GM18951 (cell line): Measurements from ENCODE around the gene TENM3.

Experiments
- POLR2A ChIP-seq: IDR thresholded peaks from 4 replicates; pipeline ENCODE4 v1.6.1; 2011; ENCODE audit warnings: mild to moderate bottlenecking; ENCODE audit not compliant: insufficient read length, insufficient read depth; ENCODE audit errors: extremely low read depth
- in situ Hi-C: fragments of 300-500 bp; cut with MboI; formaldehyde crosslinking; loops from one replicate; pipeline ENCODE4 v1.12.0; 2022; ENCODE audit warnings: low sequenced_read_pairs, mixed read lengths, inconsistent platforms; ENCODE audit not compliant: unreplicated experiment

TENM3 gene

DNA sequence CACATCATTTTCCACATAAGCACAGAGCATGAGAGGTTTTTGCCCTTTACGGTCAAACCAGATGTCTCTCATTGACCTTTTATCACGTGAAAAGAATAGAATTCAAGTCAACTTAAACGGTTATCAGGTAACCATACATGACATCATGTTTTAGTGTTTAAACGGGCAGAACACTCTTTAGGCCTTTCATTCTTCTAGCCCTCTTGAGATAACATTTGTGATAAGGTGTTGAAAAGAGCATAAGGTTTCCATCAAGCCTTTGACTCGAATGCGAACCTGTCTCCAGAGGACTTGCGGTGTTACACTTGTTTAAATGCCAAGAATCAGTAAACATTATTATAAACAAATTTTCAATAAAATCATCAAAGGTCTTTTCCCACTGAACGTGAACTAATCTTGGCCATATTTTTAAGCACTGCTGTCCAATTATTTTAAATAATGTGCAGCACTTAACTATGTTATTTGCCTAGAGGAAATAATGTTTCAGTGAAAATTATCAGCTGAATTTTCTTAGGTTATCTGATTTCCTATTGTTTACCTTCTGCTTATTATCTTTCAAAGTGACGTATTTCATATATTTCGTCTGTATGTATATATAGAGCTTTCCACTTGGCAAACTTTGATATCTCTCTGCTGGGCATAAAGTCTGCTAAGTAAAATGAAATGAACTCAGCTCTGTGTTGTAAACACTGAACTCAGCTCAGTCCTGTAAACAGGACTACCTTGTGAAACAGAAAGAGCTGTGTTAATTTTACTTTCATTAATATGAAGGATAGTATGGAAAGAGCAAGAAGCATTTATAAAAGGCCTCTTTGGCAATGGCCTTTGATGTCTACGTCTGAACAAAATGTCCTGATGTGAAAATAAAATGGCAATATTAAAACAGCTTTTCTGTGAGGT, 33.3 kb downstream of the TENM3 start:
- in situ Hi-C loops, result no loop called here

DNA sequence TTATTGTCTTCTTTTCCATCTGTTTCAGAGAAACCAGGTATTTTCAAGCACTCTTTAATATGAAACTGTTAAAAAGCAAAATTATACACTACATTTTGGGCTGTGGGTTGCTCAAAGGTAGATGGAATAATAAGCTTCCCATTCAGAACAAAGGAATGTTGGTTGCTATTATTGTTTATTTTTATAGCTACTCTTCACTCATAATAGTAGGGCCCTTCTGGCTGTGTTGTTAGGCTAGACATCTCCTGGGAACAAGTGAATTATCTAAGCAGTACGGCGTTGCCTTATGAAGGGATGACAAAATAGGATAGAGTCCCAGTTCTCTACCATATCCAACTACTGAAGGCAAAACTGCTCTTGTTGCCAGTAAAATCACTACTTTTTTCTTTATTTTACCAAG, 34.2 kb downstream of the TENM3 start:
- TF ChIP-seq POLR2A, result no peak

More for the DNA sequence above, 33.3 kb downstream of the TENM3 start:
- TF ChIP-seq POLR2A, result no peak

DNA sequence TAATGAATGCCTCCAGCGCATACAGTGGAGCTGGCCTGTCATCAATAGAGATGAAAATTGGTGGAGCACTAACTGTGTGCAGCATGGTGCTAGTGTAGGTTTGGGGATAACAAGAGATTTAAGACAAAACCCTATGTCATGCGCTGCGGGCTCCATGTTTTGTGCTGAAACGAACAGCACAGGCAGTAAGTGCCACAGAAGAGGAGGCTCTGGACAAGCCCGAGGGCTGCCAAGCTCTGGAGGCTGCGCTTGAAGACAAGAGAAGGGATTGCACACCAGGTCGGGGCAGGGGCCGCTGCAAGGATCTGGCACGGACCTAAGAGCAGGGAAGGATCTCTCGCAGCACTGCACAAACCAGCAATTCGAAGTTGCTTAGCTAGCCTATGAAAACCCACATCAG, 35.5 kb downstream of the TENM3 start:
- no peak for TF ChIP-seq POLR2A
- in situ Hi-C loops, result no loop called here

More for the DNA sequence above, 34.2 kb downstream of the TENM3 start:
- in situ Hi-C loops, result no loop called here

DNA sequence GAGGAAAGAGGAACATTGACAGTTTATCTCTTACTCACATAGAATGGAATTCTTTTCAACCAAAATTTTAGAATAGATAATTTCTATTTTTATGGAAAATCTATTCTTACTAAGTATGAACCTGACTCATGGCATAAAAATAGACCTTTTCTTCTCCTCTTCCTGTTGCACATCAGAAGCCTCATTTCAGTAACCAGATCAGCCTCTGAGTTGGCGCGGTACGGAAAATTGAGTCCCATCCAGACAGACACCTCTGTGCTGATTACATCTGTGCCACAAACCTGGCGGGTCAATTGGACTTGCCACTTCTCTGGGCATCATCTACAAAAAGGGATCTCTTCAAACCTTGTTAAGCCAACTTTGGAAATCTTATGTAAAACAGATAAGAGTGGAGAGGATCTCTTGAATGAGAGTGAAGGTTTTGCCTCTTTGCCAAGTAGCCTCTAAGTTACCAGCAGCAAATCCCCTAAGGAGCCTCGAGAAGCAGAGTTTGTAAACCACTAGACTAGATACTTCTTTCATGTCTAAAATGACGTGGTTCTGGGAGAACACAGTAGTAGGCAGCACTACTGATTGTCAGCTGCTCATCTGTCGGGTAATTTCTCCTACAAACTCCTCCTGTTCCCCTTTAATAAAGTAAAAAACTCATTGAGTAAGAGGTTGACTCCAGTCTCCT, 37.4 kb downstream of the TENM3 start:
- TF ChIP-seq POLR2A, result no peak
- in situ Hi-C loops, result no loop called here

DNA sequence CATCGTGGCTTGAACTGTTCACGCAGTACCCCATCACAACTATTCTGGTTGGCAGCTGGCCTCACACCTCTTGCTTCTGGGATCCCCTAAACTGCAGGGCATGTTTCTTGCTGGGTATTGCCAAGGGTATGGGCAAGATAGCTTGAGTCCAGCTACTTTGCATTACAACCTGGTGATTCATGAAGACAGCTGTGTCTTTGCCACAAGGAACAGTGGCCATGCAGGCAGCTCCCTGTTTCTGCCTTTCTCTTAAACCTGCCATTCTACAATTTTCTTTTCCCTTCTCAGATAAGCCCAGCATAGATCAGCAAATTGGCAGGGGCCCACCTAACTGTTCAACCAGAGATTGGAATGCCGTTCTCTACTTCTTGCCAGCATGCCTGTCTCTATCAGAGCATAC, 42.8 kb downstream of the TENM3 start:
- in situ Hi-C loops, result no loop called here
- TF ChIP-seq POLR2A, result no peak

DNA sequence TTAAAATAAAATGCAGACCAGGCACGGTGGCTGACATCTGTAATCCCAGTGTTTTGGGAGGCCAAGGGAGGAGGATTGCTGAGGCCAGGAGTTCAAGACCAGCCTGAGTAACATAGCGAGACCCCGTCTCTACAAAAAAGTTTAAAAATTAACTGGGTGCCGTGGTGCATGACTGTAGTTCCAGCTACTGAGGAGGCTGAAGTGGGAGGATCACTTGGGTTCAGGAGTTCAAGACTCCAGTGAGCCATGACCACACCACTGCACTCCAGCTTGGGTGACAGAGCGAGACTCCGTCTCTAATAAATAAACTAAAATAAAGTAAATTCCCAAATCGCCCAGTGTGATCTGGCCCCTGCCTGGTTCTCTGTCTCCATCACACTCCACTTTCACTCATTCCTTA, 43.7 kb downstream of the TENM3 start:
- no peak for TF ChIP-seq POLR2A
- in situ Hi-C loops, result no loop called here

DNA sequence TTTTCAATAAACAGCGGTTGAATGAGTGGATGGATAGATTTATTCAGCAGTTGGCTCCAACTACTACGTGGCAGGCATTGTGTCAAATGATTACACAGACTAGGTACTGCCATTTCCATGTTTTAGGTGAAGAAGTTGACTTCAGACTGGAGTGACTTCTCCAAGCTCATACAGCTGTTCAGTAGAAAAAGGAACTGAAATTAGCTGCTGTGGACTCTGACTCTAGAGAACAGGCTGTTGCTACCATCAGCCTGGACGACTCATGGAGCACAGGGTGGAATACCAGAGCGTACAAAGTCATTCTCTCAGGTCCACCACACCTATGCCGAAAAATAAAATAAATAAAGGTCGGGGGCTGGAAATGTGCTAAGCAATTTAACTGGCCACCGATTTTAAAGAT, 45.3 kb downstream of the TENM3 start:
- TF ChIP-seq POLR2A, result no peak
- in situ Hi-C loops, result no loop called here

DNA sequence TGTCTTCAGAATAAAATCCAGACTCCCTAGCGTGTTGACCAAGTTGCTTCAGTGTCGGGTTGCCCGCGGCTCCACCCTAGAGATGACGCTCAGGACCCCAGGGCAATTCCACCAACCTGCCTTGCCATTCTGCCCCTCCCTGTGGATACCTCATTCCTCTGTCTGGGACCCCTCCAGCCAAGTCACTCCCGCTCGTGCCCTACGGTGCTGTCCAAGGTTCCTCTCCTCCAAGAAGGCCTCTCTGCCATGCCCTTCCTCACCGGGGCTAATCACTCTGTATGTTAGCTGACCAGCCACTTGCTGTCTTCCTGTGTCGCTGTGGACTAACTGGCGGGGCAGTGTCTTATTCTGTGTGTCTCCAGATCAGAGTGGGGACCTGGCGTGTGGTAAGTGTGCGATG, 46.6 kb downstream of the TENM3 start:
- in situ Hi-C loops, result no loop called here
- no peak for TF ChIP-seq POLR2A

DNA sequence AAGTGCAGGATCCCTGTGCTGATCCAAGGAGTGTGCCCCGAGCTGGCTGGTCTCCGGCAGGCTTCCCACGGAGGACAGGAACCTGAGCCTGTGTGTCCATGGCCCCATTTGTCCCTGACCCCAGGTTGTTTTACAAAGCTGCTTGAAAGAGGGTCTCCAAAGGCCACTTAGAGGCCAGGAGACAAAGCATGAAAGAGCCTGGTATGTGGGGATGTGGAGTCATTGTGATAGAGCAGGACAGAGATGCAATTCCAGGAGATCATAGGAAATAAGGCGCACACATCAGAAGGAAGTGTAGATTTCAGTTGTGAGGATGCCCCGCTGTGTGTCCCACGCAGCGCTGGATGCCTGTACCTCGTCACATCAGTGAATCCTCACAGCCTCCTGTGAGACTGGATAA, 48.0 kb downstream of the TENM3 start:
- no peak for TF ChIP-seq POLR2A
- in situ Hi-C loops, result no loop called here

DNA sequence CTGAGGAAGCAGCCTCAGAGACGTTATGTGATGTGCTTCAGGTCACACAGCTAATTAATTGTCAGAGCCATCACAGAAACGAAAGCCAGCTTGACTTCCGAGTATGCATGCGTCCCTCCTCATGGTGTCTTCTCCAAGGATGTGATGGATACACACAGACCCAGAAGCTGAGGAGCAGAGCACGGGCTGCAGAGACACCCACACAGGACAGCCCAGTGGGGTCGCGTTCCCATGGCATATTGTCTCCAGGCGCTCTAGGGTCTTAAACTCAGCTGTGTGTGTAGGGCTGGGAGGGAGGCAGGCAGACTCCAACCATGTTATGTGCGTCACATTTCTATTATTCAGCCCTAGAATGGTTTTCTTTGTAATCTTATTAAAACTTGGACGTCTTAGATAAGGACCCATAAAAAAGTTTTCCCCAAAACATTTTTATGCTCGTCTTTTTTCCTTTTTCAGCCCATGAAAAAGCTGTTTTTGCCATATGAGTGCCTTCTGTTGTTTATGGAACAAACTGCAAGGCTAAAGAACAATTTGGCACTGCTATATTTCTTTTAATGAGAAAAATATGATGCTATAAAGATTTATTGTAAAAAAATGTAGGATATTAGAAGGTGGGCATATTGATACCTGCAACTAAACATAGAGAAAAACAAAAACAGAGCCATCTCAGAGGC, 48.5 kb downstream of the TENM3 start:
- TF ChIP-seq POLR2A, result no peak
- in situ Hi-C loops, result no loop called here

DNA sequence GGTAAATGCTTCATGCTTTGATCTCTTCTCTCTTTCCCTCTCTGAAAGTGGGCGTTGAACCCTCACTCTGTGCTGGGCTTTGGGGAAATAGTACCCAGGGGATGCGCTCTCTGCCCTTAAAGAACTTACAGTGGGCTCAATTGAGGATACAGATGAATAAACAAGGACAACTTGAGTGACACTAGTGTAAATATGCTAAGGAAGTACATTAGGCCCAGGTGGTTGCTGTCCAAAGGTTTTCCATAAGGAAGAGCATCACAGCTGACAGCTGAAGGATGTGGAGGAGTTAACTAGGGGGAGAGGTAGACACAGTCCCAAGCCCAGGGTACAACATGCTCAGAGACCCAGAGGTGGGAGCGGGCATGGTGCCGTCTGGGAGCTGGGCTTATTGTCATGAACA, 49.4 kb downstream of the TENM3 start:
- TF ChIP-seq POLR2A, result no peak
- in situ Hi-C loops, result no loop called here

DNA sequence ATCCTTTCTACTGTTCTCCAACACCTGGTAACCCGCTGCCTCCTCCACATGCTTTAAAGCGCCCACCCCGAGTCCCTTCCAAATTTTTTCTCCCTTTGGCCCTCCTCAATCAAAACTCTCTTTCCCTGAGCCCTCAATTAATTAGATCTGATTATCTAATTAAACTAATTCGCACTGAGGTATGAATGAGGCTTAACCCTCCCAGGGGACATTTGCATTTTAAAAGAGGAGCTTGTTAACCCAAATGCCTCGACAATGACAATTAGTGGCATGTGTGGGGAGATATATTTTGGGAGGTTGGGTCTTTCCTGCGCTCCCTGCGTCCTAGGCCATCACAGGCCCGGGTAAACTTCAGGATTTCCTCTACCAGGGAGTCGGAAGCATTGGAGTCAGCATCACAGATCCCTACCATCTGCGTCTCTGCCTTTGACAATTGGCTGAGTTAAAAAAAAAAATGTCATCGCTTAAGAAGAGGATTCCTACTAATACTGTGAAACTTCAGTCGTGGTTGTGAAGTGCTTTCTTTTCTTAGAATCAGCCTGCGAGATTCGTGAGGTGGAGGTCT, 50.6 kb downstream of the TENM3 start:
- in situ Hi-C loops, result no loop called here
- no peak for TF ChIP-seq POLR2A

DNA sequence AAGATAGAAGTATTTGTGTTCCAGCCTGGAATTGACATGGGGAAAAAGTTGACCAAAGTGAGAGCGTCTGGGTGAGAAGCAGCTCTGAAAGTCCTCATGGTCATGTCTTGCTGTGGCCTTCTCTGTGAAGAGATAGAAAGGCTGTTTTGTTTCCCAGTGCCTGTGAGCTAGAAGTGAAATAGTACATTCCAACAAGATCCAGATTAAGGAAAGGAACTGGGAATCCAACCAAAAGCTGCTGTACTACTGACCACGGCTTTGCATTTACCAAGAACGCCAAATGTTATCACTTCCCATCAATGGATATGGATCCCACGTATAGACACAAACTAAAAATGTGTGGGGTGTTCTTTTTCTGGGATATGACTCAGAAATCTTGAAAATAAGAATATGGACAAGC, 51.2 kb downstream of the TENM3 start:
- in situ Hi-C loops, result no loop called here
- no peak for TF ChIP-seq POLR2A
